HG02938 (cell line): ENCODE data around the gene TMEM273.

Source experiments
- ATAC-seq: cut with Tn5 transposase; IDR thresholded peaks from one replicate; pipeline ENCODE4 v1.9.1; 2021; ENCODE audit warnings: mild to moderate bottlenecking, moderate library complexity; ENCODE audit not compliant: unreplicated experiment

Gene TMEM273

DNA sequence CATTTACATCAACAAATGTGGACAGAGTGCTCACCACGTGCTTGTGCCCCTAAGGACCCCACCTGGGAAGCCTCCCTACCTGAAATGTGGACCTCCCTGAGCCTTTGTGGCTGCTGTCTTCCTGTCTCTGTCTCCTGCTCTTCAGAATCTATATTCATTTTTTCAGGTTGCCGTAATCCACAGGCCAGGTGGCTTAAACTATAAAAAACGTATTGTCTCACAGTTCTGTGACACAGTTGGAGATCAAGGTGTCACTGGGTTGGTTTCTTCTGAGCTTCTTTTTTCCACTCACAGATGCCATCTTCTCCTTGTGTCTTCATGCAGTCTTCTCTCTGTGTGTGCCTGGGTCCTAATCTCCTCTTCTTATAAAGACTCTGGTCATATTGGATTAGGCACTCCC, 67.3 kb downstream of the TMEM273 start:
- ATAC-seq, result no peak

DNA sequence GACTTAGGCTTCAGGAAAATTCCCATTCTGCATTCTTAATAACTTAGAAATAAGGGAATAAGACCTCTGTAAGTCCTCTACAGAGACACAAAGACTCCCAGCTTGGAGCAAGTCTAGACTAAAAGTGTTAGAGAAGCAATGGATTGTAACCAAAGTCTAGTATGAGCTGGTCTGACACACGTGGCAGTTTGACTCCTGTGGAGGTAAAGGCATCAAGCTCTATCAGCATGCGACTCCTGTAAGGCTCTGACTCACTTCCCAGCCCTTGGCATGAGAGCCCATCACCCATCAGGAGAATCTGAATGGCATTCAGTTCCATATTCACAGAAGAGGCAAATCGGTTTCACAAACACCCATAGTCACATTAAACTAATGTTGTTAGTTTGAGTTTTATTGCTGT, 68.4 kb downstream of the TMEM273 start:
- no peak for ATAC-seq

DNA sequence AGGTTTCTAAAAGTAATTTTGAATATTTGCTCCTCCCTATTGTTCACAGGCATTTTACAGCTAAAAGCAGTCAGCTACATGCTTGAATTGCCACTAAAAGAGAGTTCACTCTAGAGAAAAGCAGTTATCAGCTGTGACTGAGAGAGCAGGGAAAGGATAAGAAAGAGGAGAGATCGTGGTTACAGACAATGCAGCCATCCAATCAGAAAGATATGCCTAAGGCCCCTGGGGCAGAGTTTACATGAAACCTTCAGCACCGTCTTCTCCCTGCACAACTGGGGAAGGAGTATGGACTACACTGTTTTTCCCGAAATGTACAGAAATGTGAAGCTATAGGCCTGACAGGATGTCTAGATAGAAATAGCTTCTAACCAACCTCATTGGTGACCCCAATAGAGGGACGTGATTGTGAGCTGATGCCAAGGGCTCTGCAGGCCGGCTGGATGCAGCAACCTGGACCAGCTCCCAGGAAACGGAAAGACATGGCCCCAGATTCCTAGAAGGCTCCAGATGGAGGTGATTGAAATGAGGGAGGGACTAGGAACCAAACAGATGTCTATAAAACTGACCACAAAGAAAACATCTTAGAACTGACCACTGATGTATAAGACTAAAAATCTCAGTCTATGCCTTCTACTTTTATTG, 69.6 kb downstream of the TMEM273 start:
- ATAC-seq, result no peak

DNA sequence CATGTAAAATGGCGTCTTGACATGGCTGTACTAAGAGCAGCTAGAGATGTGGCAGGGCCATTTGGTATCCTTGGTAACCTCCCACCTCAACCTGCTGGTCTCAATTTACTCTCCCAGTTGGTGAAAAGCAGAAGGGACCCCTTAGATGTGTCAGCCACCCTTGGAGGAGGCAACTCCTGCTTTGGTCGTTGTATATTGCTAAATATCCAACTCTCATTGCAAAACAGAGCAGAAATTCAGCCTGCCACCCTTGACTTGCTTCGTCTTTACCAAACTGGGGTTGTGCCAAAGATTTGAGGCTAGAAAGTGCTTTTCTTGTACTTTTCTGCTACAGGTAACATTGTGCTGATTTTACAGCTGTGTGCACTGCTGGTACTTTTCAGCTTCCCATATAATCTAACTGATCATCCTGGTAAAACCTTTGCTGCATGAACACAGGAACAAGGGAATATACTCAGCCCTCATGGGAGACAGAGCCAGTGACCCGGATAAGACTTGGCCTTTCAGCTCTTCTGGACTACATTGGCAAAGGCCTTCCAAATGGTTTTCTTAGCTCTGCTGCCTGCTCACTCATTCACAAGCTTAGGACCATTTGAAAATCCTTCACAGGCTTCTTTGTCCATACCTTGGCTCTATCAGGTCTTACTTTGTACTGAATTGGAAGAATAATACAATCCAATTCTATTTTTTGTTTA, 70.7 kb downstream of the TMEM273 start:
- no peak for ATAC-seq

DNA sequence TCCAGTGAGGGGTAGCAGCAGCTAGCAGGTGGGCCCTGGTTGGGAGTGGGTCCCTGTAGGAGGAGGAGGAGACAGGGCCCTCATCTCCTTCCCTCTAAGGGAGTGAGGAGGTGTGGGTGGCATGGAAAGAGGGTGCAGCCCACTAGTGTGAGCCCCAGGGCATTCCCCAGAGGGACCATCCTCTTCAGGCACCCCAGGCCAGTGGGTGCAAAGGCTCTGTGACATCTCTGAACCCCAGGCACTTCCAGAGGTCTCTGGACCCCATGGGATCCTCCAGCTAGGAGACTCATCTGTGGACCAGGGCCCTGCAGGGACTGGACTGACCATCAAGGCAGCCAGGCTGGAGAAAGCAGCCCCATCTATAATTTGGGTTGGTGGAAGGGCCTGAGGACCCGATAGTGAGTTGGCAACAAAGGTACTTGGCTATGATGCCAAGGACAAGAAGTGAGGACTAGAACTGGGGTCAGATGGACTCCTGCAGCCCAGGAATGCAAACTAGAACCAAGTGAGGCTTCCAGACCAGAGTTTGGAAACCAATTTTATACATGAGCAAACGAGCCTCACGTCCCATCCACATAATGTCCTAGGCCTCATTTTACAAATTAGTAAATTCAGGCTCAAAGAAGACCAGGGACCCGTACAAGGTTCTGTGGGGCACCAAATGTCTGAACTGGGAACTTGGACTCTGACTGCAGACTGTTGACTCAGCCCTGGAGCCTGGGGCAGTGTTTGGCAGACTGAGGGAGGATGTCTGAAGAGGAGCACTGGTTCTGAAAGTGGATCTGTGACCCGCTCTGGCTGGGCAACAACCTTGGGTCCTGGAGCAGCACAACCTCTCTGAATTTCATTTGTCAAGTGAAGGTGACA, 71.4 kb downstream of the TMEM273 start:
- no peak for ATAC-seq

DNA sequence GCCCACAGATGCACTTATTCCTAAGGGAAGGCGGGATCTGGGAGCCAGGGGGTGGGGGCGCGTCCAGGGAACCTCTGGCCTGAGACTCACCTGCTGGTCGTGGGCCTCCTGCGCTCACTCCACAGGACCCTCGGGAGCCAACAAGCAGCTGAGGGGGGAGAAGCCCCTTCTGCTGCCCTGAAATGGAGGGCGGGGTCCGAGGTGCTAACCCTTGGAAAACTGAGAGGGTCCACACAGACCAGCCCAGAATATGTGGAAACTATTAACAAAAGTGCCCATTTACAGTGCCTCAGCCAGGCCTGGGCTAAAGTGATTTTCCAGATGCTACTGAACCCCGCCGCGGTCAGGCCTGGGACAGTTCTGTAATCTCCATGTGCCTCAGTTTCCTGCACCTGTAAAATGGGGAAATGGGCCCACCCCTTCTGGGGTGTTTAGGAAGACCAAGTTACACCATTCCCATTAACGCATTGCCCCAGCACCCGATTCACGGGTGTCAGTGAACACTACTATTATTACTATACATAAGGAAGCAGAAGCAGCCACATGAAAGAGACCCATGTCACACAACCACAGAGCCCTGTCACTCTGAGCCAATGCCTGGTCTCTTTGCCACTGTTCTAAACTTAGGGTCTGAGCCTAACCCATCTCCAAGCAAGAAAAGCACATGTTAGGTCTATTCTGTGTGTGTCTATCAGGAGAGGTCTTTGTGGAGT, 72.2 kb downstream of the TMEM273 start:
- ATAC-seq, result no peak

DNA sequence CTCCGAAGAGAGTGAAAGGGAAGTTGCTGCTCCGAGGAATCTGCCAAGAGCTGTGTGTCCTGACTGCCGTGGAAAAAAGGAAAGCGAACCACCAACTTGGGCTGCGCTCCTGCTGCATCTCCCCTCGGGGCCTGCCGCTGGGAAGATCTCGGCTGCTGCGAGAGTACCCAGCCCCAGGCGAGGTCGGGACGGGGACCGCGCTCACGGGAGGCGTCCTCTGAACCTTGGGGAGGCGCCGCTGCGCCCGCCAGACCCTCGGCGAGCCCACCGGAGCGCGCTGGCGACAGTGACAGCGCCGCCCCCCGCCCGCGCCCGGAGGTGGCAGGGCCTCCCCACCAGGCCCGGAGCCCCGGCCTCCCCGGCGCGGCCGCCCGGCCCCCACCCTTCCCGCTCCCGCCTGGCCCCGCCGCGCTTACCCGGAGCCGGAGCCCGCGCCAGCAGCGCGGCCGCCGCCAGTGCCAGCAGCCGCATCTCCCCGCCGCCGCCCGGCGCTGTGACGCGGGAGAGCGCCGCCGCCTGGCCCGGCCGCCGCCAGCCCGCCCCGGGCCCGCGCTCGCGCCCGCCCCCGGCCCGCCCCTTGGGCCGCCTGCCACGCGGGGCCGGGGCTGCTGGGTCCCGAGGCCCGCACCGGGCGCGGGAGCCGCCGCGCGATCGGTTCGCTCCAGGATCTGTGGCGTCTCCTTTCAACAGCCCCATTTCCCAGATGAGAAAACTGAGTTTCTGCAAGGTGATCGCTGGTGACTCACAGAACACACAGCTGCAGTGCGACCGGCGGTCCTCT, 73.0 kb downstream of the TMEM273 start, which contains the start of gene VSTM4:
Gene VSTM4 (minus strand): TSS at position 508 of the 781 bp plus-strand sequence. CDS start 37 bp downstream, at position 471.
- no peak for ATAC-seq

DNA sequence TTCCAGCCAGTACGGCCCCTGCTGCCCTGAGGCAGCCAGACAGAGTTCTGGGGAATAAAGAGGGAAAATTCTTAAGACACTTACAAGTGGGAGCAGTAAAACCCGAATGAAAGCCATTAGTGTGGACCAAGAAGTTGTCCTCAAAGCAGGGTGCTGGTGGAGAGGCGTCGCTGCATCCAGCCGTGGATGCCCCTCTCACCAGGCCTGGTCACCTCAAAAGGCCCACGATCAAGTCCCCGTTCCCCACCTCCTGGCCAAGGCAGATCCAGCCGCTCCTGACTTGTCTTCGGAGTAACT, 73.5 kb downstream of the TMEM273 start:
- ATAC-seq, result no peak

DNA sequence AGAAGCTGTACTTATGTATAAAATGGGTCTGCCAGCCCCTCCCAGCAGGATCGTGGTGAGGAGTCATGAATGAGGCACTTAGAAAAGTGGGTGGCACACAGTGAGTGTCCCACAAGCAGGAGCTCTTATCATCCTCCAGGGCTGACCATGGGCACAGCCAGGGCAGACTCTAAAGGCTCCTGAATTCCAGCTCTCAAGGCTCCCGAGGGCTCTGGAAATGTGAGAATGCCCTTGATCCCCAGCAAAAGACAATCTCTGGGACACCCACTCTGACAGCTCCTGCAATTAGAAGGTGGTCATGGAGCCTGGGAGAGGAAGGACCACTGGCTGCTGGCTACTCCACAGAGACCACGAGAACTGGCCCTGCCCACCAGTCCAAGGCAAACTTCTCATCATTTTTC, 74.5 kb downstream of the TMEM273 start:
- ATAC-seq, result no peak

DNA sequence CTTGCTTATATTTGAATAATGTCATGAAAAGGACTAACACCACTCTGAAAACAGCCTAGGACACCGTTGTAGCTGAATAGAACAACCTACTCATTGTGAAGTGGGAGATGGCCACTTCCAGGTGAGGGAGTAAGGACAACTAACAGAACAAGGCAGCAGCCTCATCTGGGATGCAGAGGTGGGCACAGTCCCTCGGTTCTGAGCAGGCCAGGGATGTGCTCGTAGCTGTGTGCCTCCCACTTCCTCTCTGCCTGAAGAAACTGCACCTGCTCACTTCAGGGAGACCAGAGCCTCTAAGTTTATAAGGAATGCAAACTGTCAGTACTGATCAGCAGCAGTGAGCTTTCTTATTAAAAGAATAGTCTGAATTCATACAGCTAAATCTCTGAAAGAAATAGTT, 75.3 kb downstream of the TMEM273 start:
- ATAC-seq, result no peak

DNA sequence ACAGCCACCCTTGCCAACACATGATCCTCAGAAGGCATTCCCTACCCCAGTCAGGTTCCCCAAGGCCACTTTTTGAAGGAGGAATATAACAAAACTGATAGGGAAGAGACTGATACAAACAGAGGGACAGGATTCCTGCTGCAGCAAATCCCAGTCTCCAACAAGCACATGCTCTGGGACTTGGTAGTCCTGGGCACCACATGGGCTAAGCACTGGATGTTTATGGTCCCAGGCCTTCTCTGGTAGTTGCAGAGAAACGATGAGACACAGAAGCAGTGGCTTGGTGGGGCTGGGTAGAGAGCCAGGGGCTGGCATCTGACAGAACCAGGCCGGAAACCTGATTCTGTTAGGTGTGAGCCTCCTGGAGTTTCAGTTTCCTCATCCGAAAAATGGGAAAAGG, 76.1 kb downstream of the TMEM273 start:
- no peak for ATAC-seq

DNA sequence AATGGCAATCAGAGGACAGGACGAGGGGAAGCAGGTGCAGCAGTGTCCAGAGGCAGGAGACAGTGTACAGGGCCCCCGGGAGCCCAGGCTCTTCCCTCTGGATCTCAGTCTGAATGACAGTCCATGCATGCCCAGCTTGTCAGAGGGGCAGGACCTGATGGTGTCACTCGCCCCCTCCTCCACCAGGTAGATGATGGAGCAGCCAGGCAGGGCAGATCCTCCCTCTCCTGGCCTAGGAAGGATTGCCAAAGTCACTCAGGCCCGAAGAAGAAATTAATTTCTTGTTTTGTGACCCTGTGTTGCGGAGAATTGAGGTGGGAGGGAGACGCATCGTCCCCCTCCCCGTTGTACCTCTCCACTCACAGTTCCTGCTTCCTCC, 76.9 kb downstream of the TMEM273 start:
- no peak for ATAC-seq

DNA sequence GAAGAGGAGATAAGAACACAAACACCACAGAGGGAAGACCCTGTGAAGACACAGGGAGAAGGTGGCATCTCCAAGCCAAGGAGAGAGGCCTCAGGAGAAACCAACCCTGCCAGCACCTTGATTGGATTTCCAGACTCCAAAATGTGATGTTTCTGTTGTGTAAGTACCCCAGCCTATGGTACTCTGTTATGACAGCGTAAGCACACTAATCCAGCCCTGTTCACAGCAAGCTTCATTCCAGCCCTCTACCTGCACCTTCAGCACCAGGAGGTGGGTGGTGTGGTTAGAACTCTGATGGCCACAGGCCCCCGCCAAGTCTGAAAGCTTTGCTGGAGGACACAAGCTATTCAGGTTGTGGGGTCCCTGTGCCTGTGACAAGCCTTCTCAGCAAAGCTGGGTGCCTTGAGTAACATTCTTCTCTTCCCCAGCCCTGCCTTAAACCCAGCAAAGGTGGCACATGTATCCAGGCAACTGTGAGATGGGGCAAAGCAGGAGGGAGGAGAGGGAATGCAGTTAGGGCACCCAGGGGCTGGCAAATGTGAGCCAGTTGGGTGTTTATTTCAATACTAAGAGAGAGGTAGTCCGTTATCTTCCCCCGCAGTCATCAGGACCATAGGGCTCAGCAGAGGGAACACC, 77.4 kb downstream of the TMEM273 start:
- no peak for ATAC-seq

DNA sequence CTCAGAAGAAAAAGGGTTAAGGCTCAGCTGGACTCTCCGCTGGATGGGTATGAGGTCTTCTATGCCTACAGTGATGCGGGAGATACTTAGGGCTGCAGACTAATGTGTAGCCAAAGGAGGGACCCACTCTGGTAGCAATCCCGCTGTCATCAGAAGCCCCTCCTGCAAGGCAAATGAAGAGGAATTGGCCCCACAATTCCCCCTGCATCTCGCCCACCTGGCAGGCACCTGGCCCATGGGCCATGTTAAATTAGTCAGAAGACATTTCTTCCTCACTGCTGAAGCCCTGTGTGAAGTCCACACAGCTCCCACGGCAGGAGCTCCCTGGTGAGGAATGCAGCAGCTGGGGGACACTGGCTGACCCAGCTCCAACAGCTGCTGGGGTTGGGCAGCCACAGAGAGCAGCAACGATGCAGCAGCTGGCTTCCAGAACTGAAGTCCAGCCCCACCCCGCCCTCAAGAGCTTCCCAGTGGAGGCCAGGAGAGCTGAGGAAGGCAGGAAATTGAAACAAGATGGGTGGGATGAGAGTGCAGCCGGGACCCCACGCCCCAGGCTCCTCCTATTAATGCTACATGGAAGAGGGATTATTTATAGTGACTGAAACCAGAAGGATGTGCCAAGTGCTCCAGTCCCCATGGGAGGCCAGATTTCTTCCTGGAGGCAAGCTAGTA, 78.4 kb downstream of the TMEM273 start:
- no peak for ATAC-seq

DNA sequence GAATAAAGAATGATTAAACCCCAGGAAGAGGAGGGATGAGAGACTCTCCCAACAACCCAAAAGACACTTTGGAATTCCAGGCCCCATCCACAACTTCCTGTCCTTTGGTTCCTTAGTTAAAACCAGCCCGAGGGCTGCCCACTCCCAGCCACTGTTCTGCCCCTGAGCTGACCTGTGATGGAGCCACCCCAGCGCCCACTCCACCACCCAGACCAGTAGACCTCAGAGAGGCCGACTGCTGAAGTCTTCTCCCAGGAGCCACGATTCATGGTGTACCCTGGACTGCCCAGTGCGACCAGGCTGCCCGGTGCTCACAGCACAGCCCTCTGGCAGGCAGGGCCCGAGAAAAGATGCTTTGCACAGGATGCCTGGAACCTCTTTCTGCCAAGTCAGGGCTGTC, 79.5 kb downstream of the TMEM273 start:
- ATAC-seq, result no peak

DNA sequence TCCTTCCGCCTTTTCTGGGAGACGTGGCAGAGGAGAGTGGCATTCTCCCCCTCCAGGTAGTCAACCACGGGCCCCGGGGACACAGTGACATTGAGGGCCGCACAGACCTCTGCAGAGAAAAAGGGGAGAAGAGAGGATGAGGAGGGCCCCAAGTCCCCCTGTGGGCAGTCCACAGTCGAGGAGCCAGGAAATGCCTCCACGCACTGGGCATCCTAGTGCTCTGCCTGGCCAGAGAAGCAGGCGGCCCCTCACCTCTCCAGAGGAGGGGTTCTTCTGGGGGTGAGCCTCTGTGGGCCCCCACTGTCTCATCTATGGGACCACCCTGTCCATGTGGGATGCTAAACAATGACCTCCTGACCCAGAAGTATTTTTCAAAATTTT, 80.3 kb downstream of the TMEM273 start:
- no peak for ATAC-seq

DNA sequence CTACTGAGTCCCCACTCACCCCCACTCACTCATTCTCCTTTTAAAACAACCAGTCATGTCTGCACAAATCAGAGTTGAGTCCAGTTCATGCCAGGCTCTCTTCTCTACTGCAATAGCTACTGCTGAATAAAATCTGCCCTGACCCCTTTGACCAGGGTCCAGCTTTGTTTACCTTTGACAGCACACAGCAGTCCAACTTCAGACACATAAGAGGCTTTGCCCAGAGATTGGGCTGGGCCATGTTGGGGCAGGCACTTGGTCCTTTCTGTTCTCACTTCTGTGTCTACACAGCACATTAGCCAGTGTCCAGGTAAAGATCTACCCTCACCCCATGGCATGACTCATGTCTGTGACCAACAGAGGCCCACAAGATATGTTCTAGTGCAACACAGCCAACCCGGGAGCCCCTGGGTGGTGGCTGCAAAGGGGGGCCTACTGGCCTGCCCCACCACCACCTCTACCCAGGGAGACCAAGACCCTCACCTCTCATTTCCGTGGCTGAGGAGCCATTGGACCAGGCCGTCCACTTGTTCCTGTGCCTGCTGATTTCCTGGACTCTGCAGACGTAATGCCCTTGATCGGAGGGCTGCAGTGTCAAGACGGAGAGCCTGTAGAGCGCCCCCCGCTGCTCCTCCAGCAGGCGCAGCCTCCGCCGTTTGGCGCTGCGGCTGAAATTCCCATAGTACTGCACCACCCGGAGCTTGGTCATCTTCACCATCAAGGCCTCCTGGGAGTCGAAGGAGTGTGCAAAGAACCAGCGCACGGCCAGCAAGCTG, 80.9 kb downstream of the TMEM273 start:
- ATAC-seq, result no peak

DNA sequence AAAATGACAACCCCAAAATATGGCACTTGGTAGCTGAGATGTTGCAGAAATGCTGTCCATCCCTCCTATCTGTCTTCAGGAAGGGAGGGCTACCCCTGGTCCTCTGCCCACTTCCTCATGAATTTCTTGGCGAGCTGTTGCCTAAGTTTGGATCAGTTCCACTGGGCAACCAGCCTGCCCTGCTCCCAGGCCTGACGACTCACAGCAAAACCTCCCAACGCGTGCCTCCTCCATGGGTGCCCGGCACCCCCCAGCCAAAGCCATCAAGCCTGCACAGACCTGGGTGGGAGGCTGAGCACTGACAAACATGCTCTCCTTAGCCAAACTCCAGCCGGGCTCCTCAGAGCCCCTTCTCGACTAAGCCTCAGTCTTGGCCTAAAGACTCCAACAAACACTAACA, 81.7 kb downstream of the TMEM273 start:
- ATAC-seq, result no peak

DNA sequence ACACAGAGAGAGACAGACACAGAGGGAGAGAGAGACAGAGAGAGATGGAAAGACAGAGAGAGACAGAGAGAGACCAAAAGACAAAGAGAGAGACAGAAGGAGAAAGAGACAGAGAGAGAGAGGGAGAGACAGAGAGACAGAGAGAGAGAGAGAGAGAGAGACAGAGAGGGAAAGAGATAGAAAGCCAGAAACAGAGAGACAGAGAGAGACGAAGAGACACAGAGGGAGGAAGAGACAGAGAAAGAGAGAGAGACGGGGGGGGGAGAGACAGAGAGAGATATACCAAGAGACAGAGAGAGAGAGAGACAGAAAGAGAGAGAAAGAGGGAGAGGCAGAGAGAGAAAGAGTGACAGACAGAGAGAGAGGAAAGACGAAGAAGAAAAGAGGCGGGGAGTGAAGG, 83.1 kb downstream of the TMEM273 start:
- no peak for ATAC-seq
